Activated CD4-positive, alpha-beta T cell treated with anti-CD3 and anti-CD28 coated beads for 24 hours (primary cell): Measurements from ENCODE around the gene MYCBP.
"Not testable (repeated sequence)": the region's sequence is repeated elsewhere in the genome, so short reads cannot be mapped to it uniquely, and the experiment has no call there.

Experiments used
- DNase-seq, 2 donors: peaks; one replicate each; pipeline ENCODE4 v3.0.0-alpha.2; 2020; ENCODE audit warnings: low read depth in 2 of 2

The MYCBP gene

DNA sequence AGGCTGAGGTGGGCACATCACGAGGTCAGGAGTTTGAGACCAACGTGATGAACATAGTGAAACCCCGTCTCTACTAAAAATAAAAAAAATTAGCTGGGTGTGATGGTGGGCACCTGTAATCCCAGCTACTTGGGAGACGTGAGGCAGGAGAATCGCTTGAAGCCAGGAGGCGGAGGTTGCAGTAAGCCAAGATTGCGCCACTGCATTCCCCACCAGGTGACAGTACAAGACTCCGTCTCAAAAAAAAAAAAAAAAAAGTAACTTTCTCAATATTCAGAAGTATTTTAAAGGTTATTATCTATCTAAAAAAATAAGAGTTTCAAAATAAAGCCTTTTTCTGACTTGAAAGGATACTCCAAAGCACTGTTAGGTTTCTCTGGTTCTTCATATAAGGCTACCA lies 5.9 kb downstream of the MYCBP start:
- DNase-seq: no peak

DNA sequence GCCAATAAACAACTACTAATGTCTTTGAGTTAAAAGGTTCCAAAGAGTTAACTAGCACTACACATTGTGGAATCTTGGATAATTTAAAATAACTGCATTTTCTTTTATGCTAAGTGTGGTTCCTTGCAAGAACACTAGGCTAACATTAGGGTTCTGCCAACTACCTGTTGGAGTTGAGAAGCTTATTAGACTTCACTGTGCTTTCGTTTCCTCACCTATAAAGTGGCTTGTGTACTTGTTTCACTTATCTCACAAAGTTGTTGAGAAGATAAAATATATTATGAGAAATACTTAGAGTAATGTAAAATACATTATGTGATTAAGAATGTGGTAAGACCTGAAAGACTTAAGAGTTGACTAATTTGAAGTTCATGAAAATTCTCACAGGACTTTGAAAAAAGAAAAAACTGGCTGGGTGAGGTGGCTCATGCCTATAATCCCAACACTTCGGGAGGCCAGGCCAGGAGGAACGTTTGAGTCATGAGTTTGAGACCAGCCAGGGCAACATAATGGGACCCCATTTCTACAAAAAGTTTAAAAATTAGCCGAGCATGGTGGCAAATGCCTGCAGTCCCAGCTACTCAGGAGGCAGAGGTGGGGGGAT lies 7.9 kb downstream of the MYCBP start:
- no peak for DNase-seq

DNA sequence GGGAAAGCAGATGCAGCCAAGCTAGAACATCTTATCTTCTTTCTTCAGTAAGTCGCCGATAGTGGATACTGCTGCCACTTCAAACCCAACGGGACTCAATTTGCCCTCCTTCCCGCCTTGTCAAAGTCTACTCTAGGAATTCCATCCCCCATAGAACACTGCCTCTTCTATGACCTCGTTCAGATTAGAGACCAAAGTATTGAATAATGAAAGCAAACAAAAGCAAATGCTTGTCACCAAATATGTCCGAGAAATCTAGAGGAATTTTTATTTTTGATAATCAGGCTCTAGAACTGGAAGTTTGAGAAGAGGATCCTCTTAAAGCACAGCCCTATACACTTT lies 12.7 kb downstream of the MYCBP start:
- no peak for DNase-seq

DNA sequence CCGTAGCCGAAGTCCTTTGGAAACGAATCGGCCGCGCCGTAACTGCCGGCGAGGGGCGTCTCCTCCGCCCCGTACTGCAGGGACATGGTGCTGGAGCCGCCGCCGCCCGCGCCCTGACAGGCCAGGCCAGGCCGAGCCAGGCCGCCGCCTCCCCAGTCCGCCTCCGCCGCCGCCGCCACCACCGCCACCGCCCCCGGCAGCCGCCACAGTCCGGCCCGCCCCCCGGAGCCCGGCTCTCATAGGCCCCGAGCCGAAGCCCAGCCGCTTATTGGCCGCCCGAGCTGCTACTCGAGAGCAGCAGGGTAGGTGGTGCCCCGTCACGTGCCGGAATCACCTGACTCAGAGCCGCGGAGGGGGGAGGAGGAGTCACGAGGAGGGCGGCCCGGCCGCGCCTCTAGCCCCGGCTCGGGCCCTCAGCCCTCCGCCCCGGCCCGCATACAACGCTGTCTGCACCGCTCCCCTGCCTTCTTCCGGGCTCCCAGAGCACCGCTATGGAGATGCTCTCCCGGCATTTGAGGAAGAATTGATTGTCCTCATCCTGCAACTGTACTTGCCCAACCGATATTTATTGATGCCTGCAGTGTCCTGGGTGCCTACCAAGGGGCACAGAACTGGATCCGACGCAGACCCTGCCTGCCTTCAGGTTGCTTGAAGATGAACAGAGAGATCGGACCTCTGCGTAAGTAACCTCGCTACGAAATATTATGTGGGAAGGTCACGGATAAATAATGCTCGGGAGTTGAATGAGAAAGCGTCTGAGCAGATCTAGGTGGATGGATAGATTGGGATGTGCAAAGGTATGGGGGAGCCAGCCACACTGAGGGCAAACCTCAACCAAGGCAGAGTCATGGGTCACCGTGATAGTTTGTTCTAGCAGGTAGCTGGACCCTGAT lies 13.3 kb downstream of the MYCBP start, which contains the start of gene RRAGC:
RRAGC (minus strand) TSS at position 212 of the 893 bp plus-strand sequence; CDS start at position 86, 126 bp downstream.
- peak; percentile 95 to 98 for DNase-seq

DNA sequence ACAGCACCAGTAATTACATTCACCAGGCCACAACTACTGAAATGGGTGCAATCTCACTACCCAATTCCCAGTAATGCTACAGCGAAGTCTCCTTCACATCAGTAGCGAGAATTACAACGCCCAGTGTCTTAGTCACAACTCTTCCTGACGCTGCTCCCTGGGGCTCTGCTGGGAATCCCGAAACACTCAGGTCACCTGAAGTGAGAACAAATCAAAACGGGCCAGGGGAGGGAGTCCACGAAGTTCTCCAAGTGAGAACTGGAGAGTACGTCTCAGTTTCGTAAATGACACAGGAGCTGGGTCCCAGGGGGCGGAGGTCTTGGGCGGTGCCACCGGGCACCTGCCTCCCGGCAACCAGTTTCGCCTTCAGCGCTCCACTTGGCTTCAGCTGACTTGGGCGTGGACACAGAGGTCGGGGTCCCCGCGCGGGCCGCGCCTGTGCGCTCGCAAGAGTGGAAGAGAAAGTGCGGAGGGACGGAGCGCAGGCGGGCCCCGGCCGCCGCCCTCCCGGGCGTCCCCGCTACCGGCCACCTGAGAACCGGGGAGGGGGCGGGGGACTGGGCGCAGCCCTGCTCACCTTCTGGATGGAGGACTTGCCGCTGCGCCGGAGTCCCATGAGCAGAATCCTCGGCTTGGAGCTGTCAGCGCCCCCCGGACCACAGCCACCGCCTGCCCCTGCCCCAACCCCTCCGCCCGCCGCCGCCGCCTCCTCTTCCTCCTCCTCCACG lies 14.2 kb downstream of the MYCBP start:
- peak; percentile 30 to 36 for DNase-seq

DNA sequence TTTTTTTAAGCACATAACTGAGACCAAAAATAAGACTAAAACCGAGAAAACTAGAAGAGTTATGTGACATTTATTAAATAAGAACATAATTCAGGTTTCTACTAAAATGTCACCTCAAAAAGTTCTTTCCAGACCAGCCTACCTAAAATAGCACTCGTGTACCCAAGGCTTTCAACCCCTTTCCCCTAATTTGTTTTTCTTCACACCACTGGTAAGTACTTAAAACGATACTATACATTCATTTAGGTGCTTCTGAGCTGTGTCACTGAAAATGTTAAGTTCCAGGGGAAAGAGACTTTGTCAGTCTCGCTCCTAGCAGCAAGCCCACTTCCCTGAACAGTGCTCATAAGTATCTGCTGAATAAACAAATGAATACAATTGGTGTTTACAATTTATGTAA lies 20.4 kb downstream of the MYCBP start:
- no peak for DNase-seq

DNA sequence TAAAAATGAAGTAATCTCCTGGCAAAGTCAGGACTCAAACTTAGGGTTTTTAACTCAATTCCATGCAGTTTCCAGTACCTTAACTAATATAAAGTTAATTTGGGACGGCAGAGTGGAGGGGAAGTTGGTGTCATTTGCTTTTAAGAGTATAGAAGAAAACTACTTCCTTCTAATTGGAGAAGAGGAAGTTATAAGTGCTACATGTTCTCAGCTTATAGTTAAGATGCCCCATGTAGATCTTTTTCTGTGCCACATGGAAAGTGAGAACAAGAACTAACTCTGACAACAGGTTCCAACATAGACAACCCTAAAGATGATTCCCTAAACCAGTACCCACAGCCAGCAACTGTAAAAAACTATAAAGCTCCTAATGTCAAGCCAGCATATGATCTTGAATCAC lies 25.1 kb downstream of the MYCBP start:
- no peak for DNase-seq

DNA sequence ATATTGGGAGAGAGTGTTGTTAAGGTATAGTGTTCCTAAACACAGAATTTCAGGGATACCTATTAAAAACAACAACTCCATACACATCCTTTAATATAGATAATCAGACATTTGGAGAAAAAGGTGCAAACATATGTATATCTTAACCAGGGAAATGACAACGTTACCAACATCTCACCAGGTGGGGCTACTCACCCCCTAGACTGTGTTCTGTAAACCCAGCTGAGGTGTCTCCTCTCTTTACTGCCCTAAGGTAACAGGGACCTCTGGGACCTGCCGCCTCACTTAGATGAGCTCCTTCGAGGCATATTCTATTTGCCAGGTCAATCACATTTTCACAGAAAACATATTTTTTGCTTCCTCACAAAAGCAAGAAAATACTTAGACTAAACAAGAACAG lies 26.9 kb downstream of the MYCBP start:
- no peak for DNase-seq

DNA sequence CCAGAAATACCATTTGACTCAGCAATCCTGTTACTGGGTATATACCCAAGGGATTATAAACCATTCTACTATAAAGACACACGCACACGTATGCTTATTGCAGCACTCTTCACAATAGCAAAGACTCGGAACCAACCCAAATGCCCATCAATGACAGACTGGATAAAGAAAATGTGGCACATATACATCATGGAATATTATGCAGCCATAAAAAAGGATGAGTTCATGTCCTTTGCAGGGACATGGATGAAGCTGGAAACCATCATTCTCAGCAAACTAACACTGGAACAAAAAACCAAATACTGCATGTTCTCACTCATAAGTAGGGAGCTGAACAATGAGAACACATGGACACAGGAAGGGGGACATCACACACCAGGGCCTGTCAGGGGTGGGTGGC lies 28.1 kb downstream of the MYCBP start:
- DNase-seq: not testable (repeated sequence)

DNA sequence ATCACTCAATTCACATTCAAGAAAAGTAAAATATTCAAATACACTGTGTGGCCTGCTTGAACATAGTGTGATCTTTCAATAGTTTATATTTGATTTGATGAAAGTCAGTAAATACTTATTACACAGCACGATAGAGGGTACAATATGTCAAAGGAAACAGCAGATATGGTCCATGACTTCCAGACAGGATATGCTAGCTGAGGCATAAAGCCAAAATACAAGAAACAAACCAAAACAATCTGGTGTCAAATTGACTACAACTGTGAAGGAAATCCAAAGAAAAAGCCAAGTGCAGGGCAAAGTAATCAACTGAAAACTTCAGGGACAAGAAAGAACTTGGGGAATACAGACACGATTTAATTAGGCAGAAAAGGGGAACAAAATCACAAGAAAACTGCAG lies 32.9 kb downstream of the MYCBP start:
- DNase-seq: no peak

DNA sequence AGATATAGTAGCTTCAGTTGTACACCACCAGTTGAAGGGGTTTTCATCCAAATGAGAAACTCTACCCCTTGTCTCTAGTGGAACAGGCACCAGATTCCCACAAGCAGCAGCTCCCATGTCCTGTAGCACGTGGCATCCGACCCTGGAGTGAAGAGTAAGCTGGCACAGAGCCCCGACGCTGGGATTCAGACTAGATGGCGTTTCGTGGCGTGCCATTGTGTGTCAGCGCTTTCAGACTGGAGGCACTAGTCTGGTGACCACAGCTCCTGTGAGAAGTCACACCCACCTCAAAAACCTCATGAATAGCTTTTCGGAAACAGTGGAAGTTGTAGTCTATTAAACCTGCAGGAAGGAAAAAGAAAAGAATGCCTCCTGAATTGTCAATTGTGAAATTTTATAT lies 33.8 kb downstream of the MYCBP start:
- no peak for DNase-seq

DNA sequence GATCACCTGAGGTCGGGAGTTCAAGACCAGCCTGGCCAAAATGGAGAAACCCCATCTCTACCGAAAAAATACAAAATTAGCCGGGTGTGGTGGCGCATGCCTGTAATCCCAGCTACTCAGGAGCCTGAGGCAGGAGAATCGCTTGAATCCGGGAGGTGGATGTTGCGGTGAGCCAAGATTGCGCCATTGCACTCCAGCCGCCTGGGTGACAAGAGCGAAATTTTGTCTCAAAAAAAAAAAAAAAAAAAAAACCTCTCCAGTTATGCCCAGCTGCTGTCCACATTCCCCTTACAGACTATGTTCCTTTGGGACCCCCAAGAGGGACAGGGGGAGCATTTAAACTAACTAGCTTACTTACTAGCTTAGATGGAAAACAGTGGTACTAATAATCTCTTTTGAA lies 36.8 kb downstream of the MYCBP start:
- DNase-seq: not testable (repeated sequence)

DNA sequence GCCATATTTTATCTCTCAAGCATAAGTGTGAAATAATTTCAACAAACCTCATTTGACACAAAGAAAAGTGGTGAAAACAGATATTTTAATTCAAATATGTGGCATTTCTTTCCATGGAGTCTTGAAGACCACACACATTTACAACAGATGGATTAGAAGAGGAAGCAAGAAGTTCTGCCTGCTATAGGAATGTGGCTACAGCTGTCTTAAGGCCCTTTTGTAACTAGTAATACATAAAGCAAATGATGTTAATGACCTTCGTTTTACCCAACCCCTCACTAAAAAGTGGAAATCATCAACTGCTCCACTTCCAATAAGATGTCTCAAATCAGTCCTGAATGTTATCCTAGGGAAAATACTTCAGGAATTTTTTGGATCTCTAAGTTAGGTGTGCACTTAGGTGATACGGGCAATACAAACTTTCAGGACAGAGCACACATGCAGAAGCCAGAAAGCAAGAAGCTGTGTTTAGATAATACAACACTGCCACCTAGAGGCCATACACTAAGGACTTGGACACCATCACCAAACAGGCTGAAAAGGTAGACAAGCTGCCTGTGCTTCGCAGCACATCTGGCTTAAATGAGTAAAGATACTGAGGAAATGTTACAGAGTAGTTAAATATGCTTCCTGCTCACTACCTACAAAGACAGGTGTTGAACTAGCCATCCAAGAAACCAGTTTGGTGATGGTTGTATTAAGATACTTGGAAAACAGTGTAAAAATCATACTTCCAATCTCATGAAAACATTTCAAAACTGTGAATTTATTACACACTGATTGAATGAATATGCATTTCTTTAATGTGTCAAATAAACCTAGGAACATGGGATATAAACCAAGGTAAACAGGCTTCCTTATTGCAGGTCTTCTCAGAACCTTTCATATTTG lies 38.0 kb downstream of the MYCBP start:
- DNase-seq: peak in 1 of 2 donors; percentile 49

DNA sequence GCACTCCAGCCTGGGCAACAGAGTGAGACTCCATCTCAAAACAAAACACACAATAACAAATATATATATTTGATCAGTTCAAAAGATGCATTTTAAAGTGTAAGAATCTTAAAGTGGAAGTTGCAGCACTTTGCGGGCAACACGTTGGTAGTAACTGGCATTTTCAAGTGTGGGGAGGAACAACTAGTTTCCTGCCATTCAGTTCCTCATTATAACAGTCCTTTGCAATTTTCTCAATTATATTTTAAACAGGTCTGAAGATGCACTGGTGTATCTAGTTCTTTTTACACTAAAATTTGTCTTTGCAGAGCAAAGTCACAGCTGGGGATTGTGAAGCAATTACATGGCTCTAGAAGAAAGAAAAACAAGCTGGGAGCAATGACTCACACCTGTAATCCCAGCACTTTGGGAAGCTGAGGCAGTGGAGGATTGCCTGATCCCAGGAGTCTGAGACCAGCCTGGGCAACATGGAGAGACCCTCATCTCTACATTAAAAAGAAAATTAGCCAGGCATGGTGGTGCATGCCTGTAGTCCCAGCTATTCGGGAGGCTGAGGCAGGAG lies 38.8 kb downstream of the MYCBP start:
- DNase-seq: no peak

DNA sequence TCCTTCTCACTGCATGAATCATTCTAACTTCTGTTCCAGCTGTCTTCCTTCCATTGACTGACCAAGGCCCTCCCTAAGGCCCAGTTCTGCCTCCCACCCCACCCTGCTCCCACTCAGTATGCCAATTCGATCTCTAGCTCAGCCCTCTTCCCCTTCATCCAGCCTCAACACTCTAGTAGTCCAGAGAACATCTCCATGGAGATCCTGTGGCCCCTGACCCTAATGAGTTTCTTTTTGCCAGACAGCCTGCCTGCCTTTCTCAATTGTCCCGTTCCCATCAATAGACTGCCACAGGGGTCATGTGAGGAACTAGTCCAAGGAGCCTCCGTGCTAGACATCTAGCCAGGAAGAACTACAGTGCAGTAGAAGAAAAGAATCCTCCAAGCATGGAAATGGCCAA lies 40.0 kb downstream of the MYCBP start:
- DNase-seq: no peak

DNA sequence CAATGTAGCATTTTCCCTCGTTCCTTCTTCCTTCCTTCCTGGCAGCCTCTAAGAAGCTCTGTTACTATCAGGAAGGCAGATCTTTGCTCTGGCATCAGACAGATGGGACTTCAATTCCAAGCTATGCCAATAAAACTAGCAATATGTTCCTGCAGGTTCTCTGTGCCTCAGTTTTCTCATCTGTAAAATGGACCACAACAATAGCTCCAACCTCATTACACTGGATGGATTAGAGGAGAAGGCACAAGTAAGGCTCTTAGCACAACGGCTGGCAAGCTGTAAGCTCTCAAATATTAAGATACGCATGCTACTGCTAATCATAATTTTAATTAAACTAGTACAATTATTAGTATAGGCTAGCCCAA lies 40.8 kb downstream of the MYCBP start:
- no peak for DNase-seq

DNA sequence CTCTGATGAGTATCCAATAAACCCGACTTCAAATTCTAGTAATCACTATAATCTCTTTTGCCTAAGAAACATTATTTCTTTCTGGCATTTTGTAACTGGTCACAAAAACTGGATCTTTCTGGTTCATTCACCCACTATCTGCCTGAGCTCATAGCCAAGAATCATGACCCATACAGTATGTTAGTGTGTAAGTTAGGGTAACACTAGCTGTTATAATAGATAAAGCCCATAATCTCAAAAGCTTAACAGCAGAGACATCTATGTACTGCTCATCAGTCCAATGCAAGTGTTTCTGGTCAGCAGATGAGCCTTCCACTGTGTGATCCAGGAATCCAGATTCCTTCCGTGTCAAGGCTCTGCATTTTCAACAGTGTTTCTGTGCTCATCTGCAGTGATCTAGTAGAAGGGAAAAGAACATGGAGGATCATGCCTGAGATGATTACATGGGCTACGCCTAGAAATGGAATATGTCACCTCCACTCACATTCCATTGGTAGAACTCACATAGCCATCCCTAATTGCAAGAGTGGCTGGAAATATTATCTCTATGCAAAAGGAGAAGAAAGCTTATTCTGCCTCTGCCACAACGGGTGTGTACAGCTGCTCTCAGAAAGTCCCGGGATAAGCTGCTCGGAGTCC lies 41.3 kb downstream of the MYCBP start:
- no peak for DNase-seq

DNA sequence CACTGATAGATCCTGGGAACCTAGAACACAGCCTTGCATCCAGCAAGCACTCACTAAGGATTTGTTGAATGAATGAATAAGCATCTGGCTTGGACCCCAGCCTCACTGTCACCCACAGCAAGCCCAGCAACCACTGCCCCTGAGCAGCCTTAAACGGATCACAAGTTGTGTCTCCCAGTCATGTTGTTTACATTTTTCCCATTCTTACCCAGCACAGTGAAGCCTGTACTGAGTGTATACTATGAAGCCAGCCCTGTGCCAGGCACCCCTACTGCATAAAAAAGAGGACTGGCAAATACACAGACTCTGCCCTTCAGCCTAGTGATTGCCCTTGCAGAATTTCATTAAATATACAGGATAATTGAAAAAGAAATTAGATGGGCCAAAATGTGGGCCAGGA lies 43.8 kb downstream of the MYCBP start:
- DNase-seq: no peak

DNA sequence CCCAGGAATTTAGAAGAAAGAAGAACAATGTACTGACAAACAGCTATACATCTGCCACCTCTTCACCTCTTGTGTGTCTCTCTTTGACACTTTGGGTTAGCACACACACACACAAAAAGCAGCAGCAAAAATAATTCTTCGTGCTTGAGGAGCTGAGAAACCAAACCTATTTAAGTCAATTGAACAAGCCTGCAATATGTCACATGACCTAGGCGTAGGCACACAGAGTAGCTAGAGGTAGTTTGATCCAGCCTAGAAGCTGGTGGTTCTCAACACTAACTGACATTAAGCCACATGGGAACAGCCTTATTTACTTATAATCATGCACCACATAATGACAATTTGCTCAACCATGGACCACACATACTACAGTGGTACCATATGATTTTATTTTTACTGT lies 45.8 kb downstream of the MYCBP start:
- DNase-seq: no peak

DNA sequence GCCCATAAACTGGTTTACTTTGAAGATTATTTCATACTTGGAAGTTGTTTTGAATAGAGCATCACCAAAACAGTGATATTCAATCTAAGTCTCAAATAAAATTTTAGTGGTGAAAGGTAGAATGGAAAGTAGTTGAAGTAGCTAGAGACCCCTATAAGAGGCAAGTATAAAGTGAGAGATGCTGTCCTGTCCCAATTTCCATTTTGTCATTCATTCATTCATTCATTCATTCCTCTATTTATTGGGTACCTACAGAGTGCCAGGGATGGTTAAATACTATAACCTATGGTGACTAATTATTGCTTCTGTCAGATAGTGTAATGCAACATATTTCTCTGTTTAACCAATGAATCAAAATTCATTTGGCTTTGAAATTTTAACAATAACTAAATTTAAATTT lies 46.3 kb downstream of the MYCBP start:
- DNase-seq: no peak

DNA sequence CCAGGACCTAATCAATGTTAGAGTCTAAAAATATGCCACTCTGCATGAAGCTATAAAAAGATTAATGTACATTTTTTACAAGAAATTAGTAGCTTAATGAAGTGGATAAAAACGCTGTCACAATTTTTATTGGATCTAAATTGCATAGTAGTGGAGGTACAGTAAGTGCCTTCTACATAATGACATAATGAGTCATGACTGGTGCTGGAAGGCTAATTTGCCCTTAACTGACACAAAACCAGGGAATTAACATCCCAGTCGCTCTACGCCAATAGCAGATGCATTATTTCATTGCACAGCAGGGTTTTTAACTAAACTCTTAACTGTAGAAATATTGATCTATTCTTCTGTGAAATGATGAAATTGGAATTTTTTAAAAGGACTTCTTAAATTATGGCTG lies 46.9 kb downstream of the MYCBP start:
- no peak for DNase-seq
